ENCODE results near the gene CYP4F22. TPM values are rescaled to one million over a fixed set of nuclear protein-coding genes. Genes with fewer than 3 reads are reported as not detected.

Gene CYP4F22
- total RNA-seq, 1 experiment from 2014 or later: not detected

DNA sequence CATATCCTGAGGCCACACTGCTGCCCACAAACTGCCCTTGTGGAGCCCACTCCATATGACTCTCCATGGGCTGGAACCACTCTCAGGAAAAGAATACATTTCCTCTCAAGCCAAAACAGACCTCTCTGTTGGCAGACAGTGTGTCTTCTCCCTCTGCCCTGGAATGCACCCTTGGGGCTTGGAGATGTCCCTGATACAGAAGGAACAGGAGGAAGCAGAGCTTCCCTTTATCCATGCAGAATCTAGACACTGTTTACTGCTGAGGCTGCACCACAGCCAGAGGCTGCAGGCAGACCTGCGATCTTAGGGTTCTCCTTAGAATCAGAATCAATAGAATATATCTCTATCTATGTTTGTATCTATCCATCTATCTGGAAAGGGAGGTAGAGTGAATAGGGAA lies 79.9 kb downstream of the CYP4F22 start:
- WGBS (ENCODE audit: extremely low coverage, insufficient read length, low lambda C conversion rate): no CpG with 5 or more reads among the region's 1 CpG
- Histone ChIP-seq H3K14ac (ENCODE audit: insufficient read depth, low read length) (no peak overlapping the region), H4K20me1 (ENCODE audit: control insufficient read depth, insufficient read depth, insufficient read length) (no peaks in the 10 kb centered on the region), H3K9me3 (ENCODE audit: control insufficient read depth, low read depth, low read length) (peaks cover 53% of the 10 kb centered on the region), H4K5ac (ENCODE audit: insufficient read length, low read depth, low read length) (no peak overlapping the region), H4K8ac (replicated peaks; ENCODE audit: insufficient read length, low read depth, low read length) (no peak overlapping the region), H3K79me1 (ENCODE audit: insufficient read depth, low read depth, low read length, poor library complexity, severe bottlenecking) (no peaks in the 10 kb centered on the region), H3K9ac (ENCODE audit: extremely low read depth, insufficient read length, low read length) (no peak overlapping the region), H3K56ac (ENCODE audit: insufficient read length, low read depth, low read length) (no peak overlapping the region), H3K27me3 (ENCODE audit: insufficient read depth, low read length) (no peaks in the 10 kb centered on the region), H3K18ac (ENCODE audit: insufficient read length, low read depth, low read length) (no peak overlapping the region), H3K27ac (ENCODE audit: insufficient read length, low read depth, low read length) (no peak overlapping the region), H4K91ac (ENCODE audit: insufficient read length, low read depth, low read length) (no peak overlapping the region), H3K4me2 (ENCODE audit: insufficient read depth, insufficient read length, low read length) (no peak overlapping the region), H3K23ac (ENCODE audit: insufficient read length, low read depth, low read length) (no peak overlapping the region), H3K23me2 (ENCODE audit: insufficient read length, low read depth, low read length, poor library complexity, severe bottlenecking) (no peaks in the 10 kb centered on the region), H2BK5ac (ENCODE audit: insufficient read length, low read length) (no peak overlapping the region), H3T11ph (ENCODE audit: low read length) (no peak overlapping the region), H3K4me1 (ENCODE audit: insufficient read depth, low read length) (no peaks in the 10 kb centered on the region), H2BK120ac (ENCODE audit: low read depth, low read length, poor library complexity, severe bottlenecking) (no peak overlapping the region), H2AK5ac (ENCODE audit: insufficient read length, low read length) (no peak overlapping the region), H2BK12ac (ENCODE audit: insufficient read length, low read depth, low read length) (no peak overlapping the region), H3K79me2 (ENCODE audit: insufficient read depth, low read length) (no peaks in the 10 kb centered on the region), H2AFZ (ENCODE audit: low read length) (no peak overlapping the region), H2BK20ac (ENCODE audit: low read depth, low read length, poor library complexity, severe bottlenecking) (no peak overlapping the region), H2BK15ac (ENCODE audit: low read depth, low read length) (no peak overlapping the region), H3K4ac (ENCODE audit: low read depth, low read length) (no peak overlapping the region)
- Mint-ChIP-seq H3K4me3 (no peak overlapping the region), H3K4me1 (no peaks in the 10 kb centered on the region), H3K36me3 (ENCODE audit: insufficient read depth in 1 of 3, low read depth in 3 of 3) (peaks cover 11 to 32% (median 14%) of the 10 kb centered on the region in 3 experiments; a peak in 6 of 7 replicates), H3K27me3 (ENCODE audit: low read depth) (peaks cover 5% of the 10 kb centered on the region), H3K27ac (no peak overlapping the region), H3K9me3 (peaks cover 76 to 89% of the 10 kb centered on the region in 2 experiments)
- no peak for DNase-seq
- TF ChIP-seq, protein P1, sequence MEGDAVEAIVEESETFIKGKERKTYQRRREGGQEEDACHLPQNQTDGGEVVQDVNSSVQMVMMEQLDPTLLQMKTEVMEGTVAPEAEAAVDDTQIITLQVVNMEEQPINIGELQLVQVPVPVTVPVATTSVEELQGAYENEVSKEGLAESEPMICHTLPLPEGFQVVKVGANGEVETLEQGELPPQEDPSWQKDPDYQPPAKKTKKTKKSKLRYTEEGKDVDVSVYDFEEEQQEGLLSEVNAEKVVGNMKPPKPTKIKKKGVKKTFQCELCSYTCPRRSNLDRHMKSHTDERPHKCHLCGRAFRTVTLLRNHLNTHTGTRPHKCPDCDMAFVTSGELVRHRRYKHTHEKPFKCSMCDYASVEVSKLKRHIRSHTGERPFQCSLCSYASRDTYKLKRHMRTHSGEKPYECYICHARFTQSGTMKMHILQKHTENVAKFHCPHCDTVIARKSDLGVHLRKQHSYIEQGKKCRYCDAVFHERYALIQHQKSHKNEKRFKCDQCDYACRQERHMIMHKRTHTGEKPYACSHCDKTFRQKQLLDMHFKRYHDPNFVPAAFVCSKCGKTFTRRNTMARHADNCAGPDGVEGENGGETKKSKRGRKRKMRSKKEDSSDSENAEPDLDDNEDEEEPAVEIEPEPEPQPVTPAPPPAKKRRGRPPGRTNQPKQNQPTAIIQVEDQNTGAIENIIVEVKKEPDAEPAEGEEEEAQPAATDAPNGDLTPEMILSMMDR (conservative IDR thresholded peaks at IDR 0.05): no peak
